ENCODE results near the gene CCDC51. TPM values are rescaled to one million over a fixed set of nuclear protein-coding genes. Genes with fewer than 3 reads are reported as not detected.

The CCDC51 gene
- total and polyA plus RNA-seq, 2 experiments from 2014 or later = 20.8 to 24.1 TPM

- peak; percentile 2; the same call in 2 of the 3 replicates for ATAC-seq
- Mint-ChIP-seq H3K9me3 (no peaks in the 10 kb centered on the region), H3K4me3 (peak overlapping the region; percentile 36; the same call in 1 of the 3 replicates), H3K27me3 (ENCODE audit: insufficient read depth, low read depth, poor library complexity) (peaks cover 12% of the 10 kb centered on the region), H3K4me1 (peaks cover 28% of the 10 kb centered on the region), H3K27ac (peak overlapping the region; percentile 99), H3K36me3 (ENCODE audit: low read depth) (peaks cover 38% of the 10 kb centered on the region)
- TF ChIP-seq CTCF (conservative IDR thresholded peaks at IDR 0.05; ENCODE audit: low read depth in 2 of 2) (no peak), ZNF114 (CRISPR knock-in tag; IDR thresholded peaks at IDR 0.05) (no peak), CREB1 (CRISPR knock-in tag; IDR thresholded peaks at IDR 0.05; ENCODE audit: low read depth) (no peak), JUNB (IDR thresholded peaks at IDR 0.05; ENCODE audit: unreplicated experiment) (no peak), ZNF331 (CRISPR knock-in tag; IDR thresholded peaks at IDR 0.05; ENCODE audit: low read depth) (no peak), STAT1 (IDR thresholded peaks at IDR 0.05; ENCODE audit: unreplicated experiment) (no peak), REST (IDR thresholded peaks at IDR 0.05; ENCODE audit: unreplicated experiment) (no peak)
- TF ChIP-seq, protein P1, sequence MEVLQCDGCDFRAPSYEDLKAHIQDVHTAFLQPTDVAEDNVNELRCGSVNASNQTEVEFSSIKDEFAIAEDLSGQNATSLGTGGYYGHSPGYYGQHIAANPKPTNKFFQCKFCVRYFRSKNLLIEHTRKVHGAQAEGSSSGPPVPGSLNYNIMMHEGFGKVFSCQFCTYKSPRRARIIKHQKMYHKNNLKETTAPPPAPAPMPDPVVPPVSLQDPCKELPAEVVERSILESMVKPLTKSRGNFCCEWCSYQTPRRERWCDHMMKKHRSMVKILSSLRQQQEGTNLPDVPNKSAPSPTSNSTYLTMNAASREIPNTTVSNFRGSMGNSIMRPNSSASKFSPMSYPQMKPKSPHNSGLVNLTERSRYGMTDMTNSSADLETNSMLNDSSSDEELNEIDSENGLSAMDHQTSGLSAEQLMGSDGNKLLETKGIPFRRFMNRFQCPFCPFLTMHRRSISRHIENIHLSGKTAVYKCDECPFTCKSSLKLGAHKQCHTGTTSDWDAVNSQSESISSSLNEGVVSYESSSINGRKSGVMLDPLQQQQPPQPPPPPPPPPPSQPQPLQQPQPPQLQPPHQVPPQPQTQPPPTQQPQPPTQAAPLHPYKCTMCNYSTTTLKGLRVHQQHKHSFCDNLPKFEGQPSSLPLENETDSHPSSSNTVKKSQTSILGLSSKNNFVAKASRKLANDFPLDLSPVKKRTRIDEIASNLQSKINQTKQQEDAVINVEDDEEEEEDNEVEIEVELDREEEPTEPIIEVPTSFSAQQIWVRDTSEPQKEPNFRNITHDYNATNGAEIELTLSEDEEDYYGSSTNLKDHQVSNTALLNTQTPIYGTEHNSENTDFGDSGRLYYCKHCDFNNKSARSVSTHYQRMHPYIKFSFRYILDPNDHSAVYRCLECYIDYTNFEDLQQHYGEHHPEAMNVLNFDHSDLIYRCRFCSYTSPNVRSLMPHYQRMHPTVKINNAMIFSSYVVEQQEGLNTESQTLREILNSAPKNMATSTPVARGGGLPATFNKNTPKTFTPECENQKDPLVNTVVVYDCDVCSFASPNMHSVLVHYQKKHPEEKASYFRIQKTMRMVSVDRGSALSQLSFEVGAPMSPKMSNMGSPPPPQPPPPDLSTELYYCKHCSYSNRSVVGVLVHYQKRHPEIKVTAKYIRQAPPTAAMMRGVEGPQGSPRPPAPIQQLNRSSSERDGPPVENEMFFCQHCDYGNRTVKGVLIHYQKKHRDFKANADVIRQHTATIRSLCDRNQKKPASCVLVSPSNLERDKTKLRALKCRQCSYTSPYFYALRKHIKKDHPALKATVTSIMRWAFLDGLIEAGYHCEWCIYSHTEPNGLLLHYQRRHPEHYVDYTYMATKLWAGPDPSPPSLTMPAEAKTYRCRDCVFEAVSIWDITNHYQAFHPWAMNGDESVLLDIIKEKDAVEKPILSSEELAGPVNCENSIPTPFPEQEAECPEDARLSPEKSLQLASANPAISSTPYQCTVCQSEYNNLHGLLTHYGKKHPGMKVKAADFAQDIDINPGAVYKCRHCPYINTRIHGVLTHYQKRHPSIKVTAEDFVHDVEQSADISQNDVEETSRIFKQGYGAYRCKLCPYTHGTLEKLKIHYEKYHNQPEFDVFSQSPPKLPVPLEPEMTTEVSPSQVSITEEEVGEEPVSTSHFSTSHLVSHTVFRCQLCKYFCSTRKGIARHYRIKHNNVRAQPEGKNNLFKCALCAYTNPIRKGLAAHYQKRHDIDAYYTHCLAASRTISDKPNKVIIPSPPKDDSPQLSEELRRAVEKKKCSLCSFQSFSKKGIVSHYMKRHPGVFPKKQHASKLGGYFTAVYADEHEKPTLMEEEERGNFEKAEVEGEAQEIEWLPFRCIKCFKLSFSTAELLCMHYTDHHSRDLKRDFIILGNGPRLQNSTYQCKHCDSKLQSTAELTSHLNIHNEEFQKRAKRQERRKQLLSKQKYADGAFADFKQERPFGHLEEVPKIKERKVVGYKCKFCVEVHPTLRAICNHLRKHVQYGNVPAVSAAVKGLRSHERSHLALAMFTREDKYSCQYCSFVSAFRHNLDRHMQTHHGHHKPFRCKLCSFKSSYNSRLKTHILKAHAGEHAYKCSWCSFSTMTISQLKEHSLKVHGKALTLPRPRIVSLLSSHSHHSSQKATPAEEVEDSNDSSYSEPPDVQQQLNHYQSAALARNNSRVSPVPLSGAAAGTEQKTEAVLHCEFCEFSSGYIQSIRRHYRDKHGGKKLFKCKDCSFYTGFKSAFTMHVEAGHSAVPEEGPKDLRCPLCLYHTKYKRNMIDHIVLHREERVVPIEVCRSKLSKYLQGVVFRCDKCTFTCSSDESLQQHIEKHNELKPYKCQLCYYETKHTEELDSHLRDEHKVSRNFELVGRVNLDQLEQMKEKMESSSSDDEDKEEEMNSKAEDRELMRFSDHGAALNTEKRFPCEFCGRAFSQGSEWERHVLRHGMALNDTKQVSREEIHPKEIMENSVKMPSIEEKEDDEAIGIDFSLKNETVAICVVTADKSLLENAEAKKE (CRISPR knock-in tag; IDR thresholded peaks at IDR 0.05) = no peak
- TF ChIP-seq, protein P2, sequence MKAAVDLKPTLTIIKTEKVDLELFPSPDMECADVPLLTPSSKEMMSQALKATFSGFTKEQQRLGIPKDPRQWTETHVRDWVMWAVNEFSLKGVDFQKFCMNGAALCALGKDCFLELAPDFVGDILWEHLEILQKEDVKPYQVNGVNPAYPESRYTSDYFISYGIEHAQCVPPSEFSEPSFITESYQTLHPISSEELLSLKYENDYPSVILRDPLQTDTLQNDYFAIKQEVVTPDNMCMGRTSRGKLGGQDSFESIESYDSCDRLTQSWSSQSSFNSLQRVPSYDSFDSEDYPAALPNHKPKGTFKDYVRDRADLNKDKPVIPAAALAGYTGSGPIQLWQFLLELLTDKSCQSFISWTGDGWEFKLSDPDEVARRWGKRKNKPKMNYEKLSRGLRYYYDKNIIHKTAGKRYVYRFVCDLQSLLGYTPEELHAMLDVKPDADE (IDR thresholded peaks at IDR 0.05) = no peak
- no peaks in the 10 kb centered on the region for H3K9me2 ChIP-seq (ENCODE audit: insufficient read depth)
- H3K4me1 ChIP-seq (ENCODE audit: insufficient read depth) = peaks cover 2% of the 10 kb centered on the region; the same call in 1 of the 2 replicates
- peaks cover 13% of the 10 kb centered on the region for H3K79me2 ChIP-seq (replicated peaks; ENCODE audit: insufficient read depth)
- H2AFZ ChIP-seq = no peak overlapping the region
- DNase-seq (ENCODE audit: low spot score) = no peak
- H3K4me2 ChIP-seq = no peak overlapping the region; the same call in 1 of the 2 replicates
- no peaks in the 10 kb centered on the region for H4K20me1 ChIP-seq (replicated peaks; ENCODE audit: insufficient read depth)
- H3F3A ChIP-seq (replicated peaks; ENCODE audit: low read depth) = peaks cover 8% of the 10 kb centered on the region; the same call in 1 of the 2 replicates
- peak overlapping the region; percentile 96 for H3K27ac ChIP-seq (ENCODE audit: low read depth)
- no peaks in the 10 kb centered on the region for H3K27me3 ChIP-seq (ENCODE audit: insufficient read depth)
- H3K4me3 ChIP-seq = no peak overlapping the region
- H3K36me3 ChIP-seq (ENCODE audit: insufficient read depth) = peaks cover 9% of the 10 kb centered on the region; the same call in 1 of the 2 replicates
Observed at GRCh38 chr3:48466386-48467109, 26.6 kb upstream of the CCDC51 start.

Data from GM23338 (cell line).